ENCODE data around the gene ANAPC5. TPM values are rescaled to one million over a fixed set of nuclear protein-coding genes. Genes with fewer than 3 reads are reported as not detected.
"Not testable (repeated sequence)": the region's sequence is repeated elsewhere in the genome, so short reads cannot be mapped to it uniquely, and the experiment has no call there.

Gene ANAPC5
- total RNA-seq, 1 donor from 2014 or later, result 115 TPM

DNA sequence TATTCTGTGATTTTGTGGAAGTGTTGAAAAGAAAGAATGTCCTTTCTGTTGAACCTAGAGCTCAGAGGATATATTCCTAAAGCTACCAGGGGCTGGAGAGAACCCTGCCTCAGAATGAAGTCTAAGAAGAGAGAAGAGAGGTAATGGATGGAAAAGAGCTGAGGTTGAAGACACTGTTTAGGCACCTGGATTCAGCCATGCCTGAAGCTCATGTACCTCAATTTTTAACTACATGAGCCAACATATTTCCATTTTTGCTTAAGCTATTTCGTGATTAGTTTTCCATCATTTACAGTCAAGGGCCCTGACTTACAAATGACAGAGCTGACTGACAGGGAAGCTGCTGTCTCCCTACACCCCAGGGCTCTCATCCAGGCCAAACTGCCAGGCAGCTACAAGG is 66.4 kb downstream of the ANAPC5 start:
- no peak for DNase-seq (ENCODE audit: low read depth in 2 of 2)

DNA sequence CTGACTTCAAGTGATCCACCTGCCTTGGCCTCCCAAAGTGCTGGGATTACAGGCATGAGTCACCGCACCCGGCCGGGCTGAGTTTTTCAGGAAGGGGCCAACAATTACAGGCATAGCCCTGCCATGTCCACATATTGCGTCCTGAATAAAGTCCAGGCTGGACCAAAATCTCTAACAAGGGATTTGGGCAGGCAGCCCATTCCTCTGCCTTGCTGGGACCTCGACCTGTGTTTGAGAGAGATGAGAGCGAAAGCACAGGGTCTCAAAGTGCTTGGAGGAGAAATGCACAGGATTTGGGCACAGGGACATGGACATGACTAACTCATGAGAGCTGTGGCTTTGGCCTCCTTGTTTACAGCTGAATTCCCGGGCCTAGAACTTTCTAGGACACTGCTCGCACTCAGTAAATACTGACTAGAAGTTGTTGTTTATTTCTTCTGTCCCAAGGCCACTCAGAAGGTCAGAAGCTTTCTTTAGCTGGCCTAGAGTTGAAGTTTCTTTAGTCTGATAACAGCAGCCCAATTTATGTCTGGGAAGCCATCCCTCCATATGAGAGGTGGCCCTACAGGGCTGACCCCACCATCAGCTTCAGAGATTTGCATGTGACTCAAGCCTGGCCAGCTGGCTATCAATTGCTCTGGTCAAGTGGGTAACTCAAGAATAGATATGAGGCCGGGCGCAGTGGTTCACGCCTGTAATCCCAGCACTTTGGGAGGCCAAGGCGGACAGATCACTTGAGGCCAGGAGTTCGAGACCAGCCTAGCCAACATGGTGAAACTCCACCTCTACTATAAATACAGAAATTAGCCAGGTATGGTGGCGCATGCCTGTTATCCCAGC is 67.4 kb downstream of the ANAPC5 start:
- DNase-seq (ENCODE audit: low read depth in 2 of 2), result peak; percentile 53 to 68

DNA sequence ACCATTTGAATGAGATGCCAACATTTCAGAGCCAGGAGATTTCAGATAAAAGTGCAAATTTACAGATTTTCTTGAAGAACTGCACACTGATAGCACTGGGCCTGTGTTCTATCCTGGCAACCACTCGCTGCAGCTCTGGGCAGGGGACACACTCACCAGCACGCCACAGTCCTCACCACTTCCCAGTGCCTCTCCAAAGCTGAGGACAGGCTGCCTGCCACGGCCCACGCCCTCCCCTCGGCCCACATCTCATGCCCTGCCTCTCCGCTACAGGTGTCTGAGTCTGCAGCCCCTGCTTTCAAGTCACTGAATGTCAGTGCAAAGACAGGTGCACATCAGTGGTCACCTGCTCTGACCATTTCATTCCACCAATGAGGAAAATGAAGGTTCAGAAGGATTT is 68.4 kb downstream of the ANAPC5 start:
- no peak for DNase-seq (ENCODE audit: low read depth in 2 of 2)

DNA sequence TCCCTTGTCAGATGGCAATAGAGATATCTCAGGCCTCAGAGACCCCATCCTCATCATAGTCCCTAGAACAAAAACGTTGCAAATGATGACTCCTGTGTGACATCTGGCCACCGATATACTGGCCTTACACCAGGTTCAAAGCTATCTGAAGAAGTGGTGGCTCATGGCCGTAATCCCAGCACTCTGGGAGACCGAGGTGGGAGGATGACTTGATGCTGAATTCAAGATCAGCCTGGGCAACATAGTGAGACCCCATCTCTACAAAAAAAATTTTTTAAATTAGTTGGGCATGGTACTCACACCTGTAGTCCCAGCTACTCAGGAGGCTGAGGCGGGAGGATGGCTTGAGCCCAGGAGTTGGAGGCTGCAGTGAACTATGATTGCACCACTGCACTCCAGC is 68.8 kb downstream of the ANAPC5 start:
- DNase-seq (ENCODE audit: low read depth in 2 of 2), result no peak

DNA sequence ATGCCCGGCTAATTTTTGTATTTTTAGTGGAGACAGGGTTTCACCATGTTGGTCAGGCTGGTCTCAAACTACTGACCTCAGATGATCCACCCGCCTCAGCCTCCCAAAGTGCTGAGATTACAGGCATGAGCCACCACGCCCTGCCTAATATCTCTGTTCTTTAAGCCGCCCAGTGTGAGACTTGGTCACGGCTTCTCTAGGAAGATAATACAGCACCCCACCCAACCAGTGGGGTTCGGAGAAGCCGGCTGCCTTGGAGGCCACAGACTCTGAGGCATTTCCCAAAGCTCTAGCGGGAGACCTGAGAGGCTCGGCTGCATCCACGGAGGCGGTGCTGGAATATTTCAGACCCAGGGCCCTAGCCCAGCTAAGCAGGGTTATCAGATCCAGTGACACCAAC is 69.3 kb downstream of the ANAPC5 start:
- DNase-seq (ENCODE audit: low read depth in 2 of 2), result not testable (repeated sequence)

GRCh38 chr12:121282072-121282742 is 70.0 kb downstream of the ANAPC5 start:
- DNase-seq (ENCODE audit: low read depth in 2 of 2), result no peak

GRCh38 chr12:121281116-121281515 is 71.1 kb downstream of the ANAPC5 start:
- DNase-seq (ENCODE audit: low read depth in 2 of 2), result not testable (repeated sequence)

DNA sequence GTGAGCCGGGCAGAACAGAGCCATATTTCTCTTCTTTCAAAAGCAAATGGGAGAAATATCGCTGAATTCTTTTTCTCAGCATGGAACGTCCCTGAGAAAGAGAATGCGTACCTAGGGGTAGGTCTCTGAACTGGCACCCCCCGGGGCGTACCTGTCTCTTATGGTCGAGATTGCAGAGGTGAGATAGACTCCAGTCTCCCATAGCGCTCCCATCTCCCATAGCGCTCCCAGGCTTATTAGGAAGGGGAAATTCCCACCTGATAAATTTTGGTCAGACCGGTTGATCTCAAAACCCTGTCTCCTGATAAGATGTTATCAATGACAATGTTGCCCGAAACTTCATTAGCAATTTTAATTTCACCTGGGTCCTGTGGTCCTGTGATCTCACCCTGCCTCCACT is 71.7 kb downstream of the ANAPC5 start:
- DNase-seq (ENCODE audit: low read depth in 2 of 2), result not testable (repeated sequence)

DNA sequence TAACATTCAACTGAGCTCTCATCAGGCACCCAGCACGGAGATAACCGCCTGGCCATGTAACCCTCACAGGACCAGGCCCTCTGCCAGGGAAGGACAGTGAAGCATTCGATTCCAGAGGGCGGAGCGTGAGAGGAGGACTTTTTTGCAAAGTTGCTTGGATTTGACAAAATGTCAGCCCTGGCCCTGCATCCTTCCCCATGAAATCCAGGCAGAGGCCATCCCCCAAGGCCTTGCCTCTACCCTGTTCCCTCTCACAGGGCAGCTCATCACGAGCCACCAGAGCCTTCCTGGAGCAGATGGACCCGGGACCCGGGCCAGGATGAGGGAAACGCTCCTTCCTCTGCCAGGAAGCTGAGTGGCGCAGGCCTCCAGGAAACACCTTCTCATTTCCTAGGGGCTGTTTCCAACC is 72.7 kb downstream of the ANAPC5 start:
- DNase-seq (ENCODE audit: low read depth in 2 of 2), result peak; percentile 78 to 79

GRCh38 chr12:121279071-121279375 is 73.2 kb downstream of the ANAPC5 start:
- DNase-seq (ENCODE audit: low read depth in 2 of 2), result peak; percentile 39 to 91

GRCh38 chr12:121278169-121279070 is 73.8 kb downstream of the ANAPC5 start:
- no peak for DNase-seq (ENCODE audit: low read depth in 2 of 2)

- peak; percentile 20 to 21 for DNase-seq (ENCODE audit: low read depth in 2 of 2)
These were observed 74.8 kb downstream of the ANAPC5 start for GRCh38 chr12:121277374-121277759.

- no peak for DNase-seq (ENCODE audit: low read depth in 2 of 2)
These were observed 78.0 kb downstream of the ANAPC5 start for GRCh38 chr12:121274036-121274763.

GRCh38 chr12:121273364-121273896 is 78.8 kb downstream of the ANAPC5 start:
- DNase-seq (ENCODE audit: low read depth in 2 of 2), result no peak

- no peak for DNase-seq (ENCODE audit: low read depth in 2 of 2)
These were observed 84.4 kb downstream of the ANAPC5 start for GRCh38 chr12:121267822-121268221.

DNA sequence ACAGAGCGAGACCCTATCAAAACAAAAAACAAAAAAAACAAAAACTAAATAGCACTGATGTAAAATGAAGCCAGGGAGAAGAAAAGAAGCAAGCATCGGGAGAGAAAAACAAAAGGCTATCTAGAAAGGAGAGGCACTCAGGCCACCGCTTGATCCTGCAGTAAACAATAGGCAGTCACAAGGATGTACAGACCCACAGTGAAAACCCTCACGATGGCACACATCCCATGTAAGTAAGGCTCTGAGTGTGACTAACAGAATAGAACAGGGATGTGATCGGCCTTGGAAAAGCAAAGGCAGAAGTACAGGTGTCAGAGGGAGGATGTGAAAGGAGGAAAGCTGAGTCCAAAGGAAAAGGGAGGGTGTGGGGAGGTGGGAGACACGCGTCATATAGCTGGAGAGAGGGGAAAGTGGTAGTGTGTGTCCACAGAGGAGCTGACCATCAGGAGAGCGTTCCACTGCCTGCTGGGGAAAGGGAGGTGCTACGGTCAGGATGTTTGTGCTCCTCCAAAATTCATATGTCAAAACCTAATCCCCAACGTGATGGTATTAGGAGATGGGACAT is 87.2 kb downstream of the ANAPC5 start:
- DNase-seq (ENCODE audit: low read depth in 2 of 2), result no peak

DNA sequence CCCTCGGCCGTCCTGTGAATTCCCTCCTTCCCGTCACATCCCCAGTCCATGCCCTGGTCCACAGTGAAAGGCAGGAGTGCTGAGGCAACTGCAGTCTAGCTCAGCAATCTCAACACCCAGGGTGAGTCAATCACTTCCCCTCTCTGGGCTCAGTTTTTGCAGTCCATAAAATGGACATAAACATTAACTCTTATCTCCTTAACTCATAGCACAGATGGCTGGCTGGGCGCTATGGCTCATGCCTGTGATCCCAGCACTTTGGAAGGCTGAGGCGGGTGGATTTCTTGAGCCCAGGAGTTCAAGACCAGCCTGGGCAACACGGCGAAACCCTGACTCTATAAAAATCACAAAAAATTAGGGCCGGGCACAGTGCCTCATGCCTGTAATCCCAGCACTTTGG is 88.1 kb downstream of the ANAPC5 start:
- no peak for DNase-seq (ENCODE audit: low read depth in 2 of 2)

DNA sequence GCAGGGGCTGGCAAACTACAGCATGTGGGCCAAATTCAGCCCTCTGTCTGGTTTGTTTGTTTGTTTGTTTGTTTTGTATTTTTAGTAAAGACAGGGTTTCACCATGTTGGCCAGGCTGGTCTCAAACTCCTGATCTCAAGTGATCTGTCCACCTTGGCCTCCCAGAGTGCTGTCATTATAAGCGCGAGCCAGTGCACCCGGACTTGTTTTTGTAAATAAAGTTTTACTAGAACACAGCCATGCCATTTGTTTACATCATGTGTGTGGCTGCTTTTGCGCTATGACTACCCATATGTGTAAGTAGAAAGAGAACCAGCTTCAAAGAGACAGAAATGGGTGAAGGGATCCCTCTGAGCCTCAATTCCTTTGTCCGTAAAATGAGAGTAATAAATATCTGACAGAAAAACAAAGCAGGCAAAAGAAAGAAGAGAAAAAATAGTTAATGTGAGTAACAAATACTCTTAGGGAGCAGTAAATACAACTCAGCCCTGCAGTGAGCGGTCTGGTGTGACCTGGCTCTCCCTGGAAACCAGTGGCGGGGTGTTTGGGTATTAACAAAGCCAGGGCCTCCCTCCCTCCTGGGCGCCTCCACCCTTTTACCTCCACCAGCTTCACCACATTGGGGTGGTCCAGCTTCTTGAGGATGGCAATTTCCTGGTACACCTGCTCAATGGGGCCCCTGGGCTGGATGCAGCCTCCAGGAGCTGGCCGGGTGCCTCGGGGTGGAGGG is 88.8 kb downstream of the ANAPC5 start:
- DNase-seq (ENCODE audit: low read depth in 2 of 2), result no peak

- no peak for DNase-seq (ENCODE audit: low read depth in 2 of 2)
These were observed 90.8 kb downstream of the ANAPC5 start for GRCh38 chr12:121261398-121261797.

GRCh38 chr12:121260091-121260490 is 92.1 kb downstream of the ANAPC5 start:
- DNase-seq (ENCODE audit: low read depth in 2 of 2), result no peak
